GM19193 (cell line): ENCODE measurements around the gene TFIP11.

Source experiments
- POLR2A ChIP-seq: IDR thresholded peaks from 4 replicates; pipeline ENCODE4 v1.6.1; 2011; ENCODE audit not compliant: insufficient read depth, insufficient read length; ENCODE audit errors: extremely low read depth

Gene TFIP11

GRCh38 chr22:26547837-26548236 lies 35.6 kb upstream of the TFIP11 start:
- TF ChIP-seq POLR2A, result no peak

GRCh38 chr22:26547426-26547825 lies 35.2 kb upstream of the TFIP11 start:
- no peak for TF ChIP-seq POLR2A

GRCh38 chr22:26546282-26546681 lies 34.0 kb upstream of the TFIP11 start:
- TF ChIP-seq POLR2A, result no peak

GRCh38 chr22:26545827-26546226 lies 33.6 kb upstream of the TFIP11 start:
- TF ChIP-seq POLR2A, result no peak

- TF ChIP-seq POLR2A, result no peak
These were observed 33.1 kb upstream of the TFIP11 start for GRCh38 chr22:26545385-26545784.

GRCh38 chr22:26544489-26544888 lies 32.2 kb upstream of the TFIP11 start:
- TF ChIP-seq POLR2A, result no peak

GRCh38 chr22:26542831-26543230 lies 30.6 kb upstream of the TFIP11 start:
- no peak for TF ChIP-seq POLR2A

GRCh38 chr22:26541167-26541819 lies 29.0 kb upstream of the TFIP11 start:
- TF ChIP-seq POLR2A, result no peak

- TF ChIP-seq POLR2A, result no peak
These were observed 27.8 kb upstream of the TFIP11 start for GRCh38 chr22:26540119-26540518.

GRCh38 chr22:26536762-26537134 lies 24.5 kb upstream of the TFIP11 start:
- no peak for TF ChIP-seq POLR2A

- TF ChIP-seq POLR2A, result no peak
These were observed 23.9 kb upstream of the TFIP11 start for GRCh38 chr22:26536056-26536761.

GRCh38 chr22:26535603-26535908 lies 23.3 kb upstream of the TFIP11 start:
- TF ChIP-seq POLR2A, result no peak

- no peak for TF ChIP-seq POLR2A
These were observed 22.8 kb upstream of the TFIP11 start for GRCh38 chr22:26534874-26535602.

- TF ChIP-seq POLR2A, result no peak
These were observed 22.0 kb upstream of the TFIP11 start for GRCh38 chr22:26534171-26534855.

GRCh38 chr22:26529345-26529744 lies 17.1 kb upstream of the TFIP11 start:
- no peak for TF ChIP-seq POLR2A
